SK-N-SH (cell line): Measurements from ENCODE around the gene NT5DC2. TPM values are rescaled to one million over a fixed set of nuclear protein-coding genes. Genes with fewer than 3 reads are reported as not detected.

Experiments used
- CTCF ChIA-PET: fragments of 300-600, 350-600 bp; formaldehyde crosslinking; extraction: SDS; loops from one replicate; lab custom pipeline; 2021; lab: Yijun Ruan, JAX
- POLR2A ChIA-PET: fragments of 350-600 bp; sonication (Branson Sonifier 250); formaldehyde crosslinking; extraction: SDS; loops from one replicate; lab custom pipeline; 2020; ENCODE audit warnings: antibody characterized with exemption, inconsistent platforms; lab: Yijun Ruan, JAX
- DNase-seq: peaks from one replicate; pipeline ENCODE4 v3.0.0; 2012
- H2AFZ ChIP-seq: fragments of 200-600 bp; sonication (generic); 2 replicates; pipeline ENCODE4 v1.8.1; 2016; ENCODE audit warnings: antibody characterized with exemption, mild to moderate bottlenecking, low read depth
- H3F3A ChIP-seq: fragments of 200-600 bp; sonication (generic); replicated peaks from 2 replicates; pipeline ENCODE3; 2016; ENCODE audit warnings: antibody characterized with exemption, mild to moderate bottlenecking; ENCODE audit not compliant: insufficient read depth
- H3K27ac ChIP-seq, 2 experiments: fragments of 200-500 bp in 1 of 2; fragments of 200-600 bp in 1 of 2; sonication (Bioruptor generic) in 1 of 2; sonication (generic), shearing (Covaris generic) in 1 of 2; 2 replicates each; pipeline versions ENCODE4 v1.5.1 to v1.6.1; 2014 to 2016; ENCODE audit warnings: low read depth in 2 of 2, inconsistent platforms in 1 of 2, low read length in 1 of 2, mild to moderate bottlenecking in 1 of 2, mixed read lengths in 1 of 2
- H3K27me3 ChIP-seq: fragments of 200-600 bp; sonication (generic), shearing (Covaris generic); 2 replicates; pipeline ENCODE4 v1.6.1; 2016; ENCODE audit warnings: mixed run types; ENCODE audit not compliant: insufficient read depth
- H3K36me3 ChIP-seq, 2 experiments: fragments of 200-500 bp in 1 of 2; fragments of 200-600 bp in 1 of 2; sonication (Bioruptor generic) in 1 of 2; sonication (generic) in 1 of 2; replicated peaks in 1 of 2; 2 replicates each; pipeline versions ENCODE3 to v1.5.1; 2014 to 2016; ENCODE audit warnings: low read length in 1 of 2, mild to moderate bottlenecking in 1 of 2; ENCODE audit not compliant: insufficient read depth in 2 of 2, control insufficient read depth in 1 of 2
- H3K4me1 ChIP-seq, 2 experiments: fragments of 200-500 bp in 1 of 2; fragments of 200-600 bp in 1 of 2; sonication (Bioruptor generic) in 1 of 2; sonication (generic), shearing (Covaris generic) in 1 of 2; 2 replicates each; pipeline versions ENCODE4 v1.5.1 to v1.6.1; 2014 to 2016; ENCODE audit warnings: low read depth in 1 of 2, low read length in 1 of 2, mixed run types in 1 of 2; ENCODE audit not compliant: insufficient read depth in 2 of 2, control insufficient read depth in 1 of 2
- H3K4me2 ChIP-seq: fragments of 200-600 bp; sonication (generic), shearing (Covaris generic); 2 replicates; pipeline ENCODE4 v1.6.1; 2017; ENCODE audit warnings: mixed run types
- H3K4me3 ChIP-seq, 2 experiments: fragments of 200-500 bp in 1 of 2; fragments of 200-600 bp in 1 of 2; sonication (Bioruptor generic) in 1 of 2; sonication (generic), shearing (Covaris generic) in 1 of 2; 2 replicates each; pipeline versions ENCODE4 v1.5.1 to v1.8.1; 2014 to 2016; ENCODE audit warnings: low read depth in 2 of 2, inconsistent platforms in 1 of 2, low read length in 1 of 2, mild to moderate bottlenecking in 1 of 2, mixed read lengths in 1 of 2, moderate library complexity in 1 of 2
- H3K79me2 ChIP-seq: fragments of 200-600 bp; sonication (generic); 2 replicates; pipeline ENCODE4 v1.8.1; 2017; ENCODE audit warnings: mild to moderate bottlenecking; ENCODE audit not compliant: insufficient read depth
- H3K9ac ChIP-seq: fragments of 200-600 bp; sonication (generic); 2 replicates; pipeline ENCODE4 v1.6.1; 2017; ENCODE audit warnings: mixed run types
- H3K9me2 ChIP-seq: fragments of 200-600 bp; sonication (generic); 2 replicates; pipeline ENCODE4 v1.6.1; 2017; ENCODE audit warnings: mixed run types
- H3K9me3 ChIP-seq: fragments of 200-600 bp; sonication (generic); 2 replicates; pipeline ENCODE4 v1.6.1; 2017; ENCODE audit warnings: mixed run types, mild to moderate bottlenecking, moderate library complexity
- H4K20me1 ChIP-seq: fragments of 200-600 bp; sonication (generic); 2 replicates; pipeline ENCODE4 v1.6.1; 2017; ENCODE audit warnings: mild to moderate bottlenecking, mixed run types; ENCODE audit not compliant: insufficient read depth
- CTCF ChIP-seq: fragments of 200-600 bp; sonication (generic); IDR thresholded peaks from 2 replicates; pipeline ENCODE4 v1.6.1; 2017; ENCODE audit warnings: antibody characterized with exemption, mild to moderate bottlenecking, moderate library complexity
- EZH2phosphoT487 ChIP-seq: fragments of 200-600 bp; sonication (generic); IDR thresholded peaks from 2 replicates; pipeline ENCODE4 v1.6.1; 2017; ENCODE audit warnings: low read depth, mixed run types, mild to moderate bottlenecking, antibody characterized with exemption, moderate library complexity, borderline replicate concordance
- FOSL2 ChIP-seq: IDR thresholded peaks from 2 replicates; pipeline ENCODE4 v1.4.0; 2012; ENCODE audit warnings: low read depth, mild to moderate bottlenecking, moderate library complexity, borderline replicate concordance
- FOXM1 ChIP-seq: IDR thresholded peaks from 2 replicates; pipeline ENCODE4 v1.4.0; 2012; ENCODE audit warnings: low read depth, mild to moderate bottlenecking
- MEF2A ChIP-seq: IDR thresholded peaks from 2 replicates; pipeline ENCODE4 v1.4.0; 2012; ENCODE audit warnings: low read depth, borderline replicate concordance
- PBX3 ChIP-seq: IDR thresholded peaks from 2 replicates; pipeline ENCODE4; 2012
- RAD21 ChIP-seq: IDR thresholded peaks from 2 replicates; pipeline ENCODE4 v1.6.1; 2012; ENCODE audit warnings: mild to moderate bottlenecking, low read length
- RCOR1 ChIP-seq: fragments of 150-350 bp; IDR thresholded peaks from 2 replicates; pipeline ENCODE4 v1.6.1; 2017; ENCODE audit warnings: antibody characterized with exemption, low read length
- RFX5 ChIP-seq: IDR thresholded peaks from 2 replicates; pipeline ENCODE4 v1.6.1; 2012; ENCODE audit warnings: mild to moderate bottlenecking, improper control_type of control experiment, low read length
- RXRA ChIP-seq: IDR thresholded peaks from 2 replicates; pipeline ENCODE4 v1.4.0; 2012; ENCODE audit warnings: low read depth, mild to moderate bottlenecking, borderline replicate concordance
- SMC3 ChIP-seq: IDR thresholded peaks from 2 replicates; pipeline ENCODE4 v1.6.1; 2012; ENCODE audit warnings: low read depth, low read length, improper control_type of control experiment
- TCF12 ChIP-seq: IDR thresholded peaks from 2 replicates; pipeline ENCODE4 v1.4.0; 2012
- TEAD4 ChIP-seq: IDR thresholded peaks from 2 replicates; pipeline ENCODE4 v1.4.0; 2012; ENCODE audit warnings: mild to moderate bottlenecking, borderline replicate concordance; ENCODE audit not compliant: insufficient read depth
- WGBS: methylation state at CpG from one replicate; pipeline ENCODE4 v1.1.6; 2017; ENCODE audit warnings: low lambda C conversion rate; 5-methylcytosine and 5-hydroxymethylcytosine counted together
- polyA plus RNA-seq, 3 experiments: library from polyadenylated mRNA; depleted of rRNA; stranded (reverse); fragments of >200 nt; gene quantifications; 2 replicates each; pipeline ENCODE4 v1.2.3, GENCODE V29; 2012

Gene NT5DC2
- polyA plus RNA-seq, 1 of the 3 experiments (the other 2 are of a cell fraction), result 113 TPM

DNA sequence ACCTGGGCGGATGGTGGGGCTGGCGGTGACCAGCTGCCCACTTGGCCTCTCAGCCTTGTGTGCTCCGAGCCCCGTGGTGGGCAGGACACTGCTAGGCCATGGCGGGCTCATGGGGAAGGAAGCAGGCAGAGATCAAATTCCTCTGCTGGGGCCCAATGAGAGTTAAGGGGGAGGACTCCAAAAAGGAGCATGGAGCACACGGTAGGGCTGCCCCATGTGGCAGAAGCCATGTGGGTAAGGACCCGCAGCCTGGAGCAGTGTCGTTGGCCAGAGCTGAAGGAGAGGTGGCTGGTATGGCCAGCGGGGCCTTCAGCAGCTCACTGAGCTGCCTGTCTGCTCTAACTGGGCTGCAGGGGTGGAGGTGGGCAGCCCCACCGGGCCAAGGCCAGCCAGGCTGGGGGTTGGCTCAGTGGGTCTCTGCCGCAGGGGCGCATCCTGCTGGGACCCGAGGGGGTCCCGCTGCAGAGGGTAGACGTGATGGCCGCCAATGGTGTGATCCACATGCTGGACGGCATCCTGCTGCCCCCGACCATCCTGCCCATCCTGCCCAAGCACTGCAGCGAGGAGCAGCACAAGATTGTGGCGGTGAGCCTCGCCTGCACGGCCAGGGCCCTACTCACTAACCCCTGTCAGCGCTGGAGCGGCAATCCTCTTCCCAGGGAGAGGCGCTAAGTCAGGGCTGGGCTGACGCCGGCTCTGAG lies 27.2 kb downstream of the NT5DC2 start (continued):
- no peak for TF ChIP-seq SMC3
- no peak for TF ChIP-seq RCOR1

DNA sequence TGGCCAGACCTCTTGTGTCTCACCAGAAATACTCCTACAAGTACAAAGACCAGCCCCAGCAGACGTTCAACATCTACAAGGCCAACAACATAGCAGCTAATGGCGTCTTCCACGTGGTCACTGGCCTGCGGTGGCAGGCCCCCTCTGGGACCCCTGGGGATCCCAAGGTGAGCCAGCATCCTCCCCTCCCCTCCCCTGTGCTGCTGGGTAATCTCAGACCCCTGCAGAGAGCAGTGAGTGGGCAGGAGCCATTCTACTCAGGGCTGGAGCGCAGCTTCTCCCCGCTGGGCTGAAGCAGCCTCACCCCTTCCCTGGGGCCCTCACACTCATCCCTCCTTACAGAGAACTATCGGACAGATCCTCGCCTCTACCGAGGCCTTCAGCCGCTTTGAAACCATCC lies 28.7 kb downstream of the NT5DC2 start:
- Histone ChIP-seq H3K9me2 (no peaks in the 10 kb centered on the region), H3K9me3 (no peaks in the 10 kb centered on the region), H3K36me3 (no peaks in the 10 kb centered on the region), H3K4me1 (peaks cover 0 to 8% of the 10 kb centered on the region in 2 experiments; a peak in 1 of 4 replicates), H3K79me2 (no peaks in the 10 kb centered on the region), H3K27me3 (no peaks in the 10 kb centered on the region), H3F3A (no peaks in the 10 kb centered on the region), H3K4me2 (no peak overlapping the region), H3K9ac (no peak overlapping the region), H4K20me1 (no peaks in the 10 kb centered on the region), H3K27ac (no peak overlapping the region), H3K4me3 (no peak overlapping the region), H2AFZ (no peak overlapping the region)
- ChIA-PET POLR2A (no interaction called here), CTCF (interaction anchor here (1.4 kb wide), 1 partner anchor 10 kb away, joined by 4 read pairs; no protein-coding TSS in a partner anchor)
- WGBS, result 72% methylated on average over 10 of the region's 10 CpGs
- no peak for DNase-seq
- TF ChIP-seq TEAD4, result no peak
- TF ChIP-seq RXRA, result no peak
- TF ChIP-seq RFX5, result no peak
- TF ChIP-seq RAD21, result no peak
- no peak for TF ChIP-seq TCF12
- TF ChIP-seq EZH2phosphoT487, result no peak
- TF ChIP-seq FOXM1, result no peak
- TF ChIP-seq RCOR1, result no peak
- no peak for TF ChIP-seq FOSL2
- no peak for TF ChIP-seq PBX3
- no peak for TF ChIP-seq CTCF
- no peak for TF ChIP-seq MEF2A
